IPS-NIHi11 (cell line): ENCODE measurements around the gene GPBP1L1.
"Not testable (repeated sequence)": the region's sequence is repeated elsewhere in the genome, so short reads cannot be mapped to it uniquely, and the experiment has no call there.

Experiments
- DNase-seq: peaks from one replicate; pipeline ENCODE4 v3.0.0; 2012; ENCODE audit warnings: mixed read lengths, low spot score

GPBP1L1 gene

DNA sequence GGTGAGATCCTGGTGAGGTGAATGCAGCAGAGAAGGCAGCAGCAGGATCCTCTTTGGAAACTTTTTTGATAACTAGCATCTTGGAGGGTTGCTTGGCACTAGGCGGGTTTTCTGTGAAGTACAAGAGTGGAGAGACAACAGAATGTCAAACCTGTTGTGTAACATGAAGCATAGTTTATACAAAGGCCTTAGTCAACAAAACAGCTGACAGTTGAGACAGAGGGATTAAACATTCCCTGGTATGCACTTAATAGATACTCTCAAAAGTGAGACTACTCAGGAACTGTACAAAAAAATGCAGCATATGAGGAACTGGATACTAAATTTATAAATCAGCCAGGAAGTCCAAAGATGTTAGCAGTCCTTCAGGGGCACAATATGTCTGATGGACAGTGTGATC is 46.0 kb downstream of the GPBP1L1 start:
- no peak for DNase-seq

DNA sequence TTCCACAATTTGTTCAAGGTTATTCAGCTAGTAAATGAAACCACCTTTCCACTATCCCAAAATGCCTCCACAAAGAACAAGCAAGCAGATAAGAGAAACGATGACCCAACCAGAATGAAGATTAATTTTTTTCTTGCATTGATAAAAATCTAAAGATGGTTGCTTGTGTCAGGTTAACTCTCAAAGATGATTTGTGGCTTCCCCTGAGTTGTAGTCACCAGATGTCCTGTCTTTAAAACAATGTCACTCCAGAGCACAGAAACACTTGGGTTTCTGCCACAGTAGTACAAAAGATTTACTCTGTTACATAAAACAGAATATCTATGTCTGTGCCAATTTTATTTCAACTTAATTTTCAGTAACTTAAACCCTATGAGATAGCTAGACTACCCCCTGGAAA is 51.1 kb downstream of the GPBP1L1 start:
- DNase-seq, result no peak

DNA sequence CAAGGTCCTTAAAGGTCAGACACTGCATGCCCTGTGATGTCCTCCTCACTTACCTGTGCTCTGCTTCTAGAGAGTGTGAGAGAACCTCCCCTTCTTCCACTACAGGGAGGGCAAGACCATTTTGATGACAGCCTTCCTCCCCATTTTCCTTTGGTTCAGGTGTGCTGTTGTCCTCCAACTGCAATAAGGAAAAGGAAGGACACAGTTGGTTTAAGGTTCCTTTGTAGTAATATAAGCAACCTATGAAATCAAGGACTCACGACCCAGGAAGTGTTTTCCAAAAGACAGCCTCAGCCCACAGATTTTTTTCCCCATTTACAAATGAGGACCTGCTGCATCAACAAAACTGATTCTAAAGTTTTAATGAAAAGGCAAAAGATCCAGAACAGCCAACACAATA is 55.9 kb downstream of the GPBP1L1 start:
- DNase-seq, result no peak

DNA sequence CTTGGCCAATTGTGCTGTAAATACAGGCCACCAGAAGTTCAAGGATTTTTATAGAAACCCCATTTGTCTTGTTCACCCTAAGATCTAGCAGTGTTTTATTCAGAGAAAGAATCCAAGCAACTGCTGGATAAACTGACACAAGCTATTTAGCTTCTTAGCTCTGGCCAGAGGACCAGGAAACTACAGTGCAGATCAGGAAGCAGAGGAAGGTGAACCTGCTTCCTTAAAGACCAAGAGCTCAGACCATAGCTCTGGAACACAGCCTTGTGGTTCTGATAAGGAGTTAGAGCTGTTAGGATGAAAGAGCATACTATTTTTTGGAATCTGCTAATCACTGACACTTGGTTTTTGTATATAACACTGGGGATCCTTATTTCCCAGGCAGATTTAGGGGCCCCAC is 57.3 kb downstream of the GPBP1L1 start:
- DNase-seq, result no peak

DNA sequence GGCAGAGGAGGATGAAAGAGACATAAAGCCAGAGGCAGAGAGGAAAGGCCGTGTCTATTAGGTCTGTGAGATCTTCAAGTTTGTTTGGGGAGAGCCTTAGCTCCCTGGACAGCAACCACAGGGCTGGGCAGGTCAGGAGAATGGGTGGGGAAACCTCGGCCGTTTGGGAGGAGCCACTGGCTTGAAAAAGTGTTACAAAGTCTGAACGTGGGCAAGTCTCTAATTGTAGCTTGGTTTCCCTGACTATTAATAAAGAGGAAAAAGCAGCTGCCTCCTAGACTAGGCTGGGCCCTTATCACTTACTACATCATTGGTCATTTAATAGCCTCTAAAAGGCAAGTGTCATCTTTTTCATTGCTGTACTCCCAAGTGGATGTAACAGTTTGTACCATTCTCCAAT is 62.4 kb downstream of the GPBP1L1 start, which contains the start of gene CCDC17:
Gene CCDC17, minus strand, starts transcription at position 83 of the 400 bp plus-strand sequence. CDS start 145 bp downstream, outside the sequence.
- no peak for DNase-seq

DNA sequence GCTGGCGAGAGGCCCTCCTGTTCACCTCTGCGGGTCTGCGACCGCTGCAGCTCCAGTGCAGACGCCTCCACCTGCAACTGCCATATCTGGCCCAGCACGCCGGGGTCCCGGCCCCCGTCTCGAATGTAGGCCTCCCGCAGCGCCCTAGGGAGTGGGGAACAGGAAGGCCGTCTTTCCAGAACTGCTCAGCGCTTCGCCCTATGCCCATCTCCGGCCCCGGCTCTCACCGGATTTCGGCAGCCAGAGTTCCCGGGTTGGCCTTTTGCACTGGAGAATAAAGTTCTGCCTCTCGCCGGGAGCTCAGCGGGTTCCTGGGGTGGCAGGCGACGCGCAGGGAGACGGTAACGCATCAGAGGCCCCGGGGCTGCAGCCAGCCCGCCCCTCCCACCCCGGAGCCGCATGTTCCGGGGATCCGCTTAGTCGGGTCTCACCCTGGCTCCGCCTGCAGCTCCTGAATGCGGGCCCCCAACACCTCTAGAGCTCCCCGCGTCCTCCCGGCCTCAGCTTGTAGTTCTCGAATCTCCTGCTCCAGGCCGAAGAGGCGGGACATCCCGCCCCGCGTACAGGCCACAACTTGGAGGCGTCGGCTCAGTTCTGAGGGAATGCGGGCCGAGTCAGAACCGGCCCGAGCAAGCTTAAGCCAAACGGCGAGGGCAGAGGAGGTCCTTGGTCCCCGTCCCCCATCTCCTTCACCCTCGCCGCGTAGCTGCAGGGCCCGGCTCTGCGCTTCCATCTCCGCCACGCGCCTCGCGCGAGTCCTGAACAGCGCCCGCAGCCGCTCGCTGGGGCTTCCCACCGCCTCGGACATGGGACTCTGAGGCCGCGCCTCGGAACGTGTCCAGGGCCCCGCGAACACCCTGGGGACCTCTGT is 63.6 kb downstream of the GPBP1L1 start:
- DNase-seq, result peak; percentile 47

DNA sequence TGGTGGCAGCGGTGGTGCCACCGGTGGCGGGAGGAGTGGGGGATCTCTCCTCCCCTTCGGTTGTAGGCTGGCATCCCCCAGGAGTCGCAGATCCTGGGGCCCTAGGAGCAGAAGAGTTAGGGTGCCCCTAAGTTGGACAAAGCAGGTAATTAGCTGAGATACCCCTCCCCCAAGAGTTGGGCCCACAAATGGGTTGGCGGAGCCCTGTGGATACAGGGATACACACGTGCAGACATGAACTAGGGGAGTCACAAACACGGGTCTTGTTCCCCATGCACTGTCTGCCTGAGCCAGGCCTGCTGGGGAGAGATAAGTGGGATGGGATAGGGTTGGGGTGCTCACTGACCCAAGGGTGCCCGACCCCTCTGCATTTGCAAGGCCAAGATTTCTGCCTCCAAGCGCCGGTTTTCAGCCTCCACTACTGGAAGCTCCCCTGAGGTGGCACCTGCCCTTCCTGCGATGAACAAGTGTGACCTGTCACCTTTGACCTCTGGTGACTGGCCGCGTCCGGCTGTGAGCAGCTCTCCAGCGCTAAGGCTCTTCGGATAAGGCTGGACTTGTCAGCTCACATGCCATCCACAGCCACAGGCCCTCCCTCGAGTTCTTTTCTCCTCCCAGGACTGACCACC is 64.3 kb downstream of the GPBP1L1 start:
- peak; percentile 28 for DNase-seq

DNA sequence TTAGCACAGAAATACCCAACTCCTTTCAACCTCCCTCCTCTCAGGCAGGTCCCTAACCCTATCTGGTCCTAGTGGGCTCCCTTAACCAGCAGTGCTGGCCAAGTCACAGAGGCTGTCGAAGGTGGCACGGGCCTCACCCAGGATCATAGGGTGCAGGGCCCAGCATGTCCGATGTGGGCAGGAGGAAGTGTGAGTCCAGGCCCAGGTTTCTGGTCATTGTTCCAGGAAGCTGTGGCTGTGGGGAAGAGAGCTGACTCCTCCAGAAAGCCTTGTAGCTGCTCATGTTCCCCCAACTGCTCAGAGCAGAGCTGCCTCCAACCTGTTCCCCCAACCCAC is 64.9 kb downstream of the GPBP1L1 start:
- DNase-seq, result peak; percentile 21

DNA sequence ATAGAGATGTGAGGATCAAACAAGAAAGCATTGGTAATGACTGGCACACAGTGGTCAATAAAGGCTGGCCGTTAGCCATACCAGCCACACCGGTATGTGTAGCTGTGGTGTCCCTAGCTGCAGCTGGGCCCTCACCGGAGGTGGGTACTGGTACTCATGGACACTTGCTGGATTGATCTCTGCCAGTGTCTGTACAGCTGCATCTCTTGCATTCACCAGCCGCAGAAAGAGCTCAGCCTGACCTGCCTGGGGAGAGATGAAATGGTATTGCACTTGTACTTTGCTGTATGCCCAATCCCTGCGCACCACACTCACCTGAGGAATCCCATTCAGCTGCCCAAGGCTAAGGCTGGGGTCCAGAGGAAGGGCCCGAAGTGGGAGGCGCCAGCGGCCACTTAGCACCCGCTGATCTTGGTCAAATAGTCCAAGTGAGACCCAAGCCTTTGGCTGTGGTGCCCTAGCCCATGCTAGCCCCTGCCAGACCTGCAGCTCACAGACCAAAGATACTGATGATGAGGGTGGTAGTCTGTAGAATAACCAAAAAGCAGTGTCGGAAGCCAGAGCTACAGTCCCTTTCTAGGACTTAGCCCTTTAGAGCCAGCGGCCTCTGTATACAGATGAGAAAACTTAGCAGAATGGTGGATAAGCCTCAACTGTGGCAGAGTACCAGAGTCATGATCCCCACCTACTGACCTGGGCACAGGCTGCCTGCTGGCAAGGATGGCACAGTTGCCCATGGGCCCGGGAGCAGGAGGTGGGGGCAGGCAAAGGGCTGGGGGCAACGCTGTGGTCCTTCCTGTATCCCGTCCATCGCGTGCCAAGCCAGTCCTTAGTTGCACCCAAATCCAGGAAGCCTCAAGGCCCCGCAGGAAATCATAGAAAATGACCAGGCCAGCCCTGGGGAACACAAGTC is 65.5 kb downstream of the GPBP1L1 start:
- DNase-seq, result peak; percentile 25

DNA sequence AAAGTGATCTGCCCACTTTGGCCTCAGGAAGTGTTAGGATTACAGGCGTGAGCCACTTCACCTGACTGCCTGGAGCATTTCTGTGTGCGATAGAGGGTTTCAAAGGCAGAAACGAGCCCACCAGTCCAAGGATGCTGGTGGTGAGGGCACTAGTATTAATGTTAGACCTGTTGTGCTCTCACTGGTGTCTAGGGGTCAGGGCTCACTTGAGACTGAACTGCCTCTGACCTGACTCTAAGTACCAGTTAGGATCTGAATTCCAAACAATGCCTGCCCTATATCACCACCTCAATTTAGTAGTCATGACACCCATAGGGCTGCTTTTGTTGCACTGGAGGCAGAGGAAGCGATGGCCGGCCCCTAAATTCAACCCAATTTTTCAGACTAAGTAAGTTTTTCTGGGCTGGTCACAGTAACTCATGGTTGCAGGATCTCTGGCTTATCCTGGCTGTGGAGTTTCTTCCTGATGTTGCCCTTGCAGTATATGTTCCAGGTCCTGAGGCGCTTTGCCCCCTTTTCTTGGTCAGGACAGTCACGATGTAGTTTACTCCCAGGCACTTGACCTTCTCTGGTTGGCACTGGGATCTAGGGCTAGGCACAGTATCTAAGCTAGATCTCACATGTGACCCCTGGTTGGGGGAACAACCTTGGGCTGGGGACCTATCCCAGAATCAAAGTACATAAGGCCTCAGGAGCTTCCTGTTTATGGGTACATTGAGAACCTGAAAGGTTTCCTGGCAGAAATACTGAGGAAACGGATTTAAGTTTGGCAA is 67.0 kb downstream of the GPBP1L1 start:
- peak; percentile 19 for DNase-seq

DNA sequence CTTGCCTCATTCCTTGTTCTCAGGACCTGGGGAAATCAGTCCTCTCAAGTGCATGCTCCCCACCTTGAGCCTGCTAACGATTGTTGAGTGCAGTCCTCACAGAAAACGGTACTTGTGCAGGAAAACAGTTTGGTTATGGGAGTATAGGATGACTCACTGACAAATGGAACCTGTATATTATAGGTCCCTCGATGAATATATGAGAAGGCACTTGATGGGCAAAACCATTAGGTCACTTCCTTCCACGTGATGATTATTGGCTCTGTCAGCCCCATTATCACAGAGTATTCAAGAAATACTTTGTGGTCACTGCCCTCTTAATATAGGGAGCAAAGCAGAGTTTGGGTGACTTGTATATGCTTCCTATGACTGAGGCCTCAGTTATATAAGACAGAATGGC is 68.7 kb downstream of the GPBP1L1 start:
- DNase-seq, result no peak

DNA sequence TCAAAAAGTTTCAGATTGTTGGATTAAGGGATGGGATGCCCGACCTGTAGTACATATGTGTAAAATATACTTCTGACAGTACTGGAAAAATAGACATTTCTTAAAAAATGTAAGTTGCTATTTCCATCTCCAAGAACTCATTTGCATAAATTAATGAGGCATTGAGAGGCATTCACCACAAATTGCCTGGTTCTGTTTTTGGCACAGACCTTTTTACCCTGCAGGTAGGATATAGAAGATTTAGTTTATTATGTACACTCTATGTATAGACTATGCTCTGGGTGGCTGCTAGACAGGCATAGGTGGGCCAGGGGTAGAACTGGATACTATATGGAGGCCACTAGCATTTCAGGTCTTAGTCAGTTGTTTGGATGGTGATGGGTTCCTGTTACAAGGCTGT is 70.4 kb downstream of the GPBP1L1 start:
- DNase-seq, result no peak

DNA sequence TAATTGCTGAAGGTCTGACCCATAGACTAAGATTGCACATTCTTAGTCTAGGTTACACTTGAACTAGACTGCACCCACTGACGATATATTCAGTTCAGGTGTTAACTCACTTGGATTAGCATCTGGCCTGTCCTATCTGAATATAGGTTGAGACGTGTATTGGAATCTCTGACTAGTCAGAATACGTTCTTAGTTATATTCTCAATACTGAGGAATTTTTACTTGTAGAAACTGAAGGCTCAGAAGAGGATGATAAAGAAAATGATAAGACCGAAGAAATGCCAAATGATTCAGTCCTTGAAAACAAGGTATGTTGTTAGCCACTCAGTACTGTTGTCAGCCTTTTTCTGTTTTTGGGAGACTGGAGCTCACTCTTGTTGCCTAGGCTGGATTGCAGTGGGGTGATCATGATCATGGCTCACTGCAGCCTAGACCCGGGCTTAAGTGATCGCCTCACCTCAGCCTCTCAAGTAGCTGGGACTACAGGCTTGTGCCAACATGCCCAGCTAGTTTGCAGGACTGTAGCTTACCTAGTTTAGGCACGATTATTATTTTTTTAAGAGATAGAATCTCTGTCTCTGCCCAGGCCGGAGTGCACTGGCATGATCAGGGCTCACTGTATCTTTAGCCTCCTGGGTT is 73.3 kb downstream of the GPBP1L1 start:
- DNase-seq, result no peak

DNA sequence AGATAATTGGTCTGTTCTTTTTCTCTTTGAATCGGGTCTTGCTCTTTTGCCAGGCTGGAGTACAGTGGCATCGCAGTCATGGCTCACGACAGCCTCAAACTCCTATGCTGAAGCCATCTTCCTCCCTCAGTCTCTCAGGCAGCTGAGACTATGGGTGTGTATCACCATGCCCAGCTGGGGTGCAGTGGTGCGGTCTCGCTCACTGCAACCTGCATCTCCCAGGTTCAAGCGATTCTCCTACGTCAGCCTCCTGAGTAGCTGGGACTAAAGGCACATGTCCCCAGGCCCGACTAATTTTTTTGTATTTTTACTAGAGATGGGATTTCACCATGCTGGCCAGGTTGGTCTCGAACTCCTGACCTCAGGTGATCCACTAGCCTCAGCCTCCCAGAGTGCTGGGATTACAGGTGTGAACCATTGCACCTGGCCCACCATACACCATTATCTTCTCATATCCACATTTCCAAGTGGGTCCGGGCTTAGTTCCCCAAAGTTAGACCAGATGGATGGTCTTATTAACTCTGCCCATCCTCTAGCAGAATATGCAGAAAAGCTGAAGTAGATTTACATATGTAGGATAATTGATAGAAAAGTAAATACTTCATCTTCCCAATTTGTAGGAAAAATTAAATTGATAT is 75.6 kb downstream of the GPBP1L1 start:
- no peak for DNase-seq

DNA sequence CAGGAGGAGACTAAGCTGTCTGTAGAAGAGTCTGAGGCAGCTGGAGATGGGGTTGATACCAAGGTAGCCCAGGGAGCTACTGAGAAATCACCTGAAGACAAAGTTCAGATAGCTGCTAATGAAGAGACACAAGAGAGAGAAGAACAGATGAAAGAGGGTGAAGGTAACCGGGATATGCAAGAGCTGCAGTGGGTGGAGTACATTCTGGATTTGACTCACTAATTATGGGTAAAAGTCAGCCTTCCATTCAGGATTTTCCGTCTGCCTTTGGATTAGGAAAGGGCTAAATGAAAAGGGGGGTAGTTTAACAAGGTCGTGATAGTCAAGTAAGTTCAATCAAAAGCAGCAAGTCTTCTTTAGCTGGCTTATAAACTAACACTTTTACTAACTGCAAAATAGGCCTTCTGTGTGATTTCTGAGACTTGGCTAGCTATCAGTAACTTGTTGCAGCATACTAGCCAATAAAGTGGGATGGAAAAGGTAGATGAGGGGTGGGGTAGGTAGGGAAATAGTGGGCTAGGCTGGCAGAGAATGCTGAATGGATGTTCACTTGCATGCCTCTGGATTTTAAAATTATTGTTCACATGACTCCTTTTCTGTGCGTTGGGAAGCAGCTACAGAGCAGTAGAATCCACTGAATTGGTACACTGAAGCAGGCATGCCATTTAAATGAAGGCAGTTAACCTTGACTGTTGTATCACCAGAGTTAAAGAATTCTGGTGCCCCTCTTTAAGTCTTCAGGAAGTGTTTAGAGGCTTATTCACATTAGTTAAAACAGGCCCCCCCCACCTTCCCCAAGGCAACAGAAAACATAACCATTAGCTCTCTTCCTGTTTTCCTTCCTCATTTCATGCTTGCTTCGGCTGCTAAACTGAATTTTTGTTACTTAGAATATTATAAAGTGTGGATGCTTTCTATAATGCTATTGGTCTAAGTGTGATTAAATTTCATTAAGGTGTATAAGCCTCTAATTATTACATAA is 77.9 kb downstream of the GPBP1L1 start:
- DNase-seq, result no peak

DNA sequence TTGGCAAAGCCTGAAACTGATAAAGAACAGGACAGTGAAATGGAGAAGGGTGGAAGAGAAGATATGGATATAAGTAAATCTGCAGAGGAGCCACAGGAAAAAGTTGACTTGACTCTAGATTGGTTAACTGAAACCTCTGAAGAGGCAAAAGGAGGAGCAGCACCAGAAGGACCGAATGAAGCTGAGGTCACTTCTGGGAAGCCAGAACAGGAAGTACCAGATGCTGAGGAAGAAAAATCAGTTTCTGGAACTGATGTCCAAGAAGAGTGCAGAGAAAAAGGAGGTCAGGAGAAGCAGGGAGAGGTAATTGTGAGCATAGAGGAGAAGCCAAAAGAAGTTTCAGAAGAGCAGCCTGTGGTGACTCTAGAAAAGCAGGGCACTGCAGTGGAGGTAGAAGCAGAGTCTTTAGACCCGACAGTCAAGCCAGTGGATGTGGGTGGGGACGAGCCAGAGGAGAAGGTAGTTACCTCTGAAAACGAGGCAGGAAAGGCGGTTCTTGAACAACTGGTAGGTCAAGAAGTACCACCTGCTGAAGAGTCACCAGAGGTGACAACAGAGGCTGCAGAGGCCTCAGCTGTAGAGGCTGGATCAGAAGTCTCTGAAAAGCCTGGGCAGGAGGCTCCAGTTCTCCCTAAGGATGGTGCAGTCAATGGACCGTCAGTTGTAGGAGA is 78.8 kb downstream of the GPBP1L1 start:
- no peak for DNase-seq

DNA sequence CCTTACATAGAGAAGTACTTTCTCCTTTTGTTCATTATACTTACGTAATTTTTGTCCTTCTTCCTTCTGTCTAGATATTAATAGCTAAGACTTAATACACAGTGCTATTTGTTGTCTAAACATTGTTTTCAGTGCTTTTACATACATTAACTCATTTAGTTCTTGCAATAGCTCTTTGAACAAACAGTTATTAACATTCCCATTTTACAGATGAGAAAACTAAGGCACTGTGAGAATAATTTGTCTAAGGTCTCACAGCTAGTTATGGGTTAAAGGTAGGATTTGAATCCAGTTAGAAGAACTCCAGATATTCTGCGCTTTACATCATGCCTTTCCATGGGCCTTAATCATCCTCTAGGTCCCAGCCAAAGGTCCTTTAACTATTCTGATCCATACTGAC is 82.1 kb downstream of the GPBP1L1 start:
- DNase-seq, result no peak

DNA sequence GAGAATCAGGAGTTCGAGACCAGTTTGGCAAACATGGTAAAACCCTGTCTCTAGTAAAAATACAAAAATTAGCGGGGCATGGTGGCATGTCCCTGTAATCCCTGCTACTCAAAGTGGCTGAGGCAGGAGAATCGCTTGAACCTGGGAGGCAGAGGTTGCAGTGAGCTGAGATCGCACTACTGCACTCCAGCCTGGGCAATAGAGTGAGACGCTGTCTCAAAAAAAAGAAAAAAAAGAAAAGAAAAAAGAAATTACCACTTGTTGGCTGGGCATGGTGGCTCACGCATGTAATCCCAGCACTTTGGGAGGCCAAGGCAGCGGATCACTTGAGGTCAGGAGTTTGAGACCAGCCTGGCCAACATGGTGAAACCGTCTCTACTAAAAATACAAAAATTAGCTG is 89.6 kb downstream of the GPBP1L1 start:
- DNase-seq, result not testable (repeated sequence)

DNA sequence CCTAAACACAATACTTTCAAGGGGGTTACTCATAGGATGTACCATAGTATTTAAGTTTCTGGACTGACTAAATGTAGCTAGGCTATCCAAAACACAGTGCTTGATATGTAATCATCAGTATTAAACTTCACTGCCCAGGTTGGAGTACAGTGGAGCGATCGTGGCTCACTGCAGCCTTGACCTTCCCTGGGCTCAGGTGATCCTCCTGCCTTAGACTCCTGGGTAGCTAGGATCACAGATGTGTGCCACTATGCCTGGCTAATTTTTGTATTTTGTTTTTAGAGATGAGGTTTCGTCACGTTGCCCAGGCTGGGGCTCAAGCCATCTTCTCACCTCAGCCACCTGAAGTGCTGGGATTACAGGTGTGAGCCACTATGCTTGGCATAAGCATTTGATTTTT is 91.9 kb downstream of the GPBP1L1 start:
- no peak for DNase-seq
